Measurements from ENCODE around the gene FIG4.

- no peak for TF ChIP-seq CTCF (IDR thresholded peaks at IDR 0.05 in 2 of 3, conservative IDR thresholded peaks at IDR 0.05 in 1 of 3; ENCODE audit: borderline replicate concordance in 1 of 3, insufficient read depth in 1 of 3, low read depth in 2 of 3, low read length in 2 of 3)
- no peak for TF ChIP-seq POLR2A (IDR thresholded peaks at IDR 0.05; ENCODE audit: borderline replicate concordance, extremely low read depth, insufficient read depth, insufficient read length)
Observed at GRCh38 chr6:109788687-109789086, 97.6 kb downstream of the FIG4 start.

Data from HCT116 (cell line).